A549 (cell line): ENCODE data around the gene OCRL. TPM values are rescaled to one million over a fixed set of nuclear protein-coding genes. Genes with fewer than 3 reads are reported as not detected.

ENCODE experiments used
- ATAC-seq, 2 experiments: fragments of 200-7000 bp in 1 of 2; fragments of >200 bp in 1 of 2; cut with Nextera tagmentation in 1 of 2; cut with Tn5 transposase in 1 of 2; 3 replicates each; pipeline versions ENCODE4 v1.8.0 to v1.9.1; 2018 to 2020; ENCODE audit warnings: mild to moderate bottlenecking in 1 of 2, moderate library complexity in 1 of 2
- CTCF ChIA-PET: fragments of 300-600 bp; sonication (Branson Sonifier 250); formaldehyde crosslinking; extraction: SDS; loops from one replicate; lab custom pipeline; 2021; ENCODE audit warnings: antibody characterized with exemption, inconsistent platforms; lab: Yijun Ruan, JAX
- POLR2A ChIA-PET: fragments of 350-600 bp; formaldehyde crosslinking; extraction: SDS; loops from one replicate; lab custom pipeline; 2021; ENCODE audit warnings: antibody characterized with exemption, inconsistent platforms; lab: Yijun Ruan, JAX
- DNase-seq, 2 experiments: peaks; one replicate each; pipeline versions ENCODE4 v3.0.0 to v3.0.0-alpha.2; 2011 to 2016; ENCODE audit warnings: low read depth in 1 of 2, low spot score in 1 of 2
- FAIRE-seq: peaks from 2 replicates; lab custom pipeline; 2011; peaks lifted over from hg19 to GRCh38; lab: Jason Lieb, UNC
- H3K27ac ChIP-seq, 2 experiments: fragments of >200 bp; sonication (Bioruptor Twin); formaldehyde crosslinking; 3 replicates each; pipeline ENCODE4 v1.5.1; 2016 to 2017
- H3K4me1 ChIP-seq: fragments of >200 bp; sonication (Bioruptor Twin); formaldehyde crosslinking; 3 replicates; pipeline ENCODE4 v1.6.1; 2016
- H3K4me2 ChIP-seq: fragments of >200 bp; sonication (Bioruptor Twin); formaldehyde crosslinking; 3 replicates; pipeline ENCODE4 v1.6.1; 2016
- H3K4me3 ChIP-seq: fragments of >200 bp; sonication (Bioruptor Twin); formaldehyde crosslinking; 3 replicates; pipeline ENCODE4 v1.5.1; 2016
- H3K9me3 ChIP-seq: fragments of >200 bp; sonication (Bioruptor Twin); formaldehyde crosslinking; 3 replicates; pipeline ENCODE4 v1.6.1; 2016
- BHLHE40 ChIP-seq: IDR thresholded peaks from 2 replicates; pipeline ENCODE4 v1.6.1; 2012; ENCODE audit warnings: low read depth, low read length, inconsistent platforms
- CBX8 ChIP-seq: fragments of 200-600 bp; sonication (generic); IDR thresholded peaks from 2 replicates; pipeline ENCODE4 v1.6.1; 2016
- CEBPB ChIP-seq, 2 experiments: fragments of >200 bp in 1 of 2; sonication (Bioruptor Twin) in 1 of 2; formaldehyde crosslinking in 1 of 2; IDR thresholded peaks; 2 replicates each; pipeline ENCODE4 v1.6.1; 2012 to 2016
- ESRRA ChIP-seq: fragments of 150-350 bp; IDR thresholded peaks from 2 replicates; pipeline ENCODE4 v1.6.1; 2014; ENCODE audit warnings: mild to moderate bottlenecking, low read length, borderline replicate concordance
- FOSB ChIP-seq: fragments of 250-450 bp; sonication (Bioruptor Pico); IDR thresholded peaks from 2 replicates; pipeline ENCODE4 v1.5.0; 2020; ENCODE audit warnings: mild to moderate bottlenecking, moderate library complexity
- FOXS1 ChIP-seq: fragments of 250-450 bp; sonication (Bioruptor Pico); IDR thresholded peaks from 2 replicates; pipeline ENCODE4 v1.5.0; 2020; ENCODE audit warnings: mild to moderate bottlenecking, moderate library complexity
- HDAC2 ChIP-seq: fragments of 200-600 bp; sonication (generic); IDR thresholded peaks from 2 replicates; pipeline ENCODE4 v1.6.1; 2016
- KDM5A ChIP-seq: fragments of 200-600 bp; sonication (generic); IDR thresholded peaks from 2 replicates; pipeline ENCODE4 v1.6.1; 2016; ENCODE audit warnings: antibody characterized with exemption, mild to moderate bottlenecking
- MAFK ChIP-seq: fragments of 450-650 bp; IDR thresholded peaks from 2 replicates; pipeline ENCODE4 v1.6.1; 2014; ENCODE audit not compliant: partially characterized antibody
- NFE2L2 ChIP-seq: fragments of 150-350 bp; conservative IDR thresholded peaks from 2 replicates; pipeline ENCODE4 v1.6.1; 2014; ENCODE audit warnings: low read length
- POLR2A ChIP-seq: IDR thresholded peaks from 2 replicates; pipeline ENCODE4 v1.6.1; 2012; ENCODE audit warnings: mild to moderate bottlenecking, low read length
- RAD21 ChIP-seq, 2 experiments: fragments of >200 bp in 1 of 2; sonication (Bioruptor Twin) in 1 of 2; formaldehyde crosslinking in 1 of 2; IDR thresholded peaks in 1 of 2; conservative IDR thresholded peaks in 1 of 2; 2 replicates in 1 of 2; 3 replicates in 1 of 2; pipeline ENCODE4 v1.6.1; 2012 to 2018; ENCODE audit warnings: inconsistent platforms in 1 of 2
- WGBS: methylation state at CpG from one replicate; pipeline ENCODE4 v1.1.6; 2017; ENCODE audit errors: missing lambda C conversion rate; 5-methylcytosine and 5-hydroxymethylcytosine counted together
- polyA plus RNA-seq, 4 experiments: library from polyadenylated mRNA; depleted of rRNA in 3 of 4; stranded (reverse); fragments of >200 nt; fragmentation: RNase III in 1 of 4; extraction: RNeasy Plus Mini Kit Qiagen cat#74134 plus additional on column Dnase treatment in 1 of 4; gene quantifications; 2 replicates in 3 of 4; 3 replicates in 1 of 4; pipeline ENCODE4 v1.2.3, GENCODE V29; 2011 to 2017
- TF ChIP-seq, protein P1 (sequence below): fragments of >200 bp; sonication (Bioruptor Twin); formaldehyde crosslinking; IDR thresholded peaks from 3 replicates; pipeline ENCODE4 v1.5.1; 2016
- TF ChIP-seq, protein P2 (sequence below): fragments of 250-450 bp; sonication (Bioruptor Pico); IDR thresholded peaks from 2 replicates; pipeline ENCODE4 v1.5.0; 2020; ENCODE audit warnings: low read depth, mild to moderate bottlenecking, moderate library complexity
- TF ChIP-seq, protein P3 (sequence below): fragments of 450-650 bp; IDR thresholded peaks from 2 replicates; pipeline ENCODE4 v1.6.1; 2014; ENCODE audit warnings: antibody characterized with exemption
- TF ChIP-seq, protein P4 (sequence below): fragments of 150-350 bp; IDR thresholded peaks from 2 replicates; pipeline ENCODE4 v1.6.1; 2014; ENCODE audit warnings: low read depth, mild to moderate bottlenecking, low read length
- TF ChIP-seq, protein P5 (sequence below): IDR thresholded peaks from 2 replicates; pipeline ENCODE4 v1.6.1; 2012

The OCRL gene
- polyA plus RNA-seq, 2 of the 4 experiments (the other 2 are of a cell fraction) = 22.4 to 49.0 TPM

DNA sequence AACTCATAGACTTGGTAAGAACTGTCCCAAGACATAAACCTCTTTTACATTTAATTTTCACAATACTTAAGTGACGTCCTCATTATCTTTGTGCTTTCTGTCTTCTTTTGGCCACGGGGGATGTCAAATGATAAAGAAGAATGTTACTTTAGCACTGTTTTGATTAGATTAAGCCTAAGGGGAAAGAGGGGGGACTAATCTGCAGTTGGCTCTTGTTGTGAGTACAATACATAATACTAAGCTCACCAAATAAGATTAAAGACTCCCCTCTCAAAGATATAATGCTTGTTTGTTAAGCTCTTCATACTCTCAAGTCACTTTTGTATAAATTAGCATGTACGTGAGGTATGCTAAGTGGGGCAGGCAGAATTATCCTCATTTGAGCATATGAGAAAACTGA is 36.5 kb downstream of the OCRL start:
- FAIRE-seq (peak; percentile 67), DNase-seq (no peak), ATAC-seq (no peak)
- TF ChIP-seq FOXS1 (CRISPR knock-in tag) = no peak
- TF ChIP-seq POLR2A = no peak
- no peak for TF ChIP-seq BHLHE40
- TF ChIP-seq, protein P1, sequence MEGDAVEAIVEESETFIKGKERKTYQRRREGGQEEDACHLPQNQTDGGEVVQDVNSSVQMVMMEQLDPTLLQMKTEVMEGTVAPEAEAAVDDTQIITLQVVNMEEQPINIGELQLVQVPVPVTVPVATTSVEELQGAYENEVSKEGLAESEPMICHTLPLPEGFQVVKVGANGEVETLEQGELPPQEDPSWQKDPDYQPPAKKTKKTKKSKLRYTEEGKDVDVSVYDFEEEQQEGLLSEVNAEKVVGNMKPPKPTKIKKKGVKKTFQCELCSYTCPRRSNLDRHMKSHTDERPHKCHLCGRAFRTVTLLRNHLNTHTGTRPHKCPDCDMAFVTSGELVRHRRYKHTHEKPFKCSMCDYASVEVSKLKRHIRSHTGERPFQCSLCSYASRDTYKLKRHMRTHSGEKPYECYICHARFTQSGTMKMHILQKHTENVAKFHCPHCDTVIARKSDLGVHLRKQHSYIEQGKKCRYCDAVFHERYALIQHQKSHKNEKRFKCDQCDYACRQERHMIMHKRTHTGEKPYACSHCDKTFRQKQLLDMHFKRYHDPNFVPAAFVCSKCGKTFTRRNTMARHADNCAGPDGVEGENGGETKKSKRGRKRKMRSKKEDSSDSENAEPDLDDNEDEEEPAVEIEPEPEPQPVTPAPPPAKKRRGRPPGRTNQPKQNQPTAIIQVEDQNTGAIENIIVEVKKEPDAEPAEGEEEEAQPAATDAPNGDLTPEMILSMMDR = no peak
- no peak for TF ChIP-seq HDAC2
- TF ChIP-seq CBX8 = no peak
- TF ChIP-seq, protein P2, sequence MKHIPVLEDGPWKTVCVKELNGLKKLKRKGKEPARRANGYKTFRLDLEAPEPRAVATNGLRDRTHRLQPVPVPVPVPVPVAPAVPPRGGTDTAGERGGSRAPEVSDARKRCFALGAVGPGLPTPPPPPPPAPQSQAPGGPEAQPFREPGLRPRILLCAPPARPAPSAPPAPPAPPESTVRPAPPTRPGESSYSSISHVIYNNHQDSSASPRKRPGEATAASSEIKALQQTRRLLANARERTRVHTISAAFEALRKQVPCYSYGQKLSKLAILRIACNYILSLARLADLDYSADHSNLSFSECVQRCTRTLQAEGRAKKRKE (CRISPR knock-in tag) = no peak
- TF ChIP-seq, protein P3, sequence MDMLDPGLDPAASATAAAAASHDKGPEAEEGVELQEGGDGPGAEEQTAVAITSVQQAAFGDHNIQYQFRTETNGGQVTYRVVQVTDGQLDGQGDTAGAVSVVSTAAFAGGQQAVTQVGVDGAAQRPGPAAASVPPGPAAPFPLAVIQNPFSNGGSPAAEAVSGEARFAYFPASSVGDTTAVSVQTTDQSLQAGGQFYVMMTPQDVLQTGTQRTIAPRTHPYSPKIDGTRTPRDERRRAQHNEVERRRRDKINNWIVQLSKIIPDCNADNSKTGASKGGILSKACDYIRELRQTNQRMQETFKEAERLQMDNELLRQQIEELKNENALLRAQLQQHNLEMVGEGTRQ = no peak
- TF ChIP-seq FOSB (CRISPR knock-in tag) = no peak
- TF ChIP-seq, protein P4, sequence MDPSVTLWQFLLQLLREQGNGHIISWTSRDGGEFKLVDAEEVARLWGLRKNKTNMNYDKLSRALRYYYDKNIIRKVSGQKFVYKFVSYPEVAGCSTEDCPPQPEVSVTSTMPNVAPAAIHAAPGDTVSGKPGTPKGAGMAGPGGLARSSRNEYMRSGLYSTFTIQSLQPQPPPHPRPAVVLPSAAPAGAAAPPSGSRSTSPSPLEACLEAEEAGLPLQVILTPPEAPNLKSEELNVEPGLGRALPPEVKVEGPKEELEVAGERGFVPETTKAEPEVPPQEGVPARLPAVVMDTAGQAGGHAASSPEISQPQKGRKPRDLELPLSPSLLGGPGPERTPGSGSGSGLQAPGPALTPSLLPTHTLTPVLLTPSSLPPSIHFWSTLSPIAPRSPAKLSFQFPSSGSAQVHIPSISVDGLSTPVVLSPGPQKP = no peak
- TF ChIP-seq ESRRA = no peak
- TF ChIP-seq, protein P5, sequence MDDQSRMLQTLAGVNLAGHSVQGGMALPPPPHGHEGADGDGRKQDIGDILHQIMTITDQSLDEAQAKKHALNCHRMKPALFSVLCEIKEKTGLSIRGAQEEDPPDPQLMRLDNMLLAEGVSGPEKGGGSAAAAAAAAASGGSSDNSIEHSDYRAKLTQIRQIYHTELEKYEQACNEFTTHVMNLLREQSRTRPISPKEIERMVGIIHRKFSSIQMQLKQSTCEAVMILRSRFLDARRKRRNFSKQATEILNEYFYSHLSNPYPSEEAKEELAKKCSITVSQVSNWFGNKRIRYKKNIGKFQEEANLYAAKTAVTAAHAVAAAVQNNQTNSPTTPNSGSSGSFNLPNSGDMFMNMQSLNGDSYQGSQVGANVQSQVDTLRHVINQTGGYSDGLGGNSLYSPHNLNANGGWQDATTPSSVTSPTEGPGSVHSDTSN = no peak
- TF ChIP-seq CEBPB (IDR thresholded peaks at IDR 0.05) = no peak
- TF ChIP-seq RAD21 (conservative IDR thresholded peaks at IDR 0.05 in 1 of 2, IDR thresholded peaks at IDR 0.05 in 1 of 2) = no peak
- Histone ChIP-seq H3K27ac (no peak overlapping the region), H3K4me1 (peaks cover 14% of the 10 kb centered on the region), H3K4me2 (no peak overlapping the region), H3K9me3 (no peaks in the 10 kb centered on the region), H3K4me3 (no peak overlapping the region)
- ChIA-PET POLR2A (no interaction called here), CTCF (no interaction called here)
- WGBS = 90% methylated on average over 3 of the region's 3 CpGs

DNA sequence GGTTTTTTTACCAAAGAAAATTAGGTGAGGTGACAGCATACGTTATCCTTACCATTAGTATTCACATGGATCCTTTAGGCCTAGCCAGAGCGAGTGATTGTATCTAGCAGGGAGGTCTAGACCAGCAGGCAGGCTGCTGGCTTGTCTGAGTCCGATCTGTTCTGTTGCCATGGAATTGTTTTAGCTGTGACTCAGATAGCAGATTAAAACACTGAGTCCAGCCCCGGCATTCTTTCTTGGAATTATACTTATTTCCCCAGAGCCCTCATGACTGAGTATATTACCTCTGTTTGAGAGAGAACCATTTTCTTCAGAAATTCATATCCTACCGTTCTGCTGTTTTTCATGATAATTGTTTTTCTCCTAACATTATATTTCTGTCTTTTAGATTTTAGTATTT is 37.4 kb downstream of the OCRL start:
- CTCF ChIA-PET = no interaction called here
- no peak for FAIRE-seq

DNA sequence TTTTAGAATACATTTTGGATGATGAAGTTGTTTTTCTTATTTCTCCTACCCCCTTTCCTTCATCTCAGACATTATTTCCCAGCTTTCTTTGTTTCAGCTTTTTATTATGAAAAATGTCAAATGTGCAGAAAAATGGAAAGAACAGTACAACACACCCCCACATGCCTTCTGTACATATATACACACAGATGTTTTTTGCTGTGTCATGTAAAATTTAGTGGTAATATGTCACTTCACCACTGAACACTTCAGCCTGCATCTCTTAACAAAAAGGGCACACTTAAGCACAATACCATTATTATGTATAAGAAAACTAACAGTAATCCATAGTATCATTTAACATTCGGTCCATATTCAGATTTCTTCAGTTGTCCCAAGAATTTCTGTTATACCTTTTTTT is 37.8 kb downstream of the OCRL start:
- peak overlapping the region; percentile 24; the same call in 1 of the 3 replicates for H3K4me2 ChIP-seq
- POLR2A ChIA-PET = no interaction called here
- 88% methylated on average over 1 of the region's 1 CpG for WGBS
- DNase-seq (no peak), ATAC-seq (peak in 1 of 2 experiments; percentile 44; a peak in 2 of 6 replicates), FAIRE-seq (peak; percentile 39)
- TF ChIP-seq MAFK (peak; percentile 96), NFE2L2 (peak; percentile 78), KDM5A (no peak)
- no peak overlapping the region for H3K27ac ChIP-seq
- CTCF ChIA-PET = no interaction called here
- no peak overlapping the region for H3K4me3 ChIP-seq
- no peaks in the 10 kb centered on the region for H3K9me3 ChIP-seq
- H3K4me1 ChIP-seq = peaks cover 14% of the 10 kb centered on the region

More for the DNA sequence above, 37.4 kb downstream of the OCRL start:
- Histone ChIP-seq H3K9me3 (no peaks in the 10 kb centered on the region), H3K4me1 (peaks cover 14% of the 10 kb centered on the region), H3K27ac (no peak overlapping the region), H3K4me2 (peak overlapping the region; percentile 24; the same call in 1 of the 3 replicates), H3K4me3 (no peak overlapping the region)
- 61% methylated on average over 5 of the region's 5 CpGs for WGBS
- no peak for TF ChIP-seq ESRRA
- DNase-seq (peak in 1 of 2 experiments; percentile 47), ATAC-seq (peak; percentile 89 to 91)
- POLR2A ChIA-PET = no interaction called here
